Thoracic aorta (tissue), 2 donors: ENCODE results near the gene MC3R. TPM values are rescaled to one million over a fixed set of nuclear protein-coding genes. Genes with fewer than 3 reads are reported as not detected.
"Not testable (repeated sequence)": the region's sequence is repeated elsewhere in the genome, so short reads cannot be mapped to it uniquely, and the experiment has no call there.

Experiments
- ATAC-seq: fragments of 150-250 bp; one replicate; pipeline ENCODE4 v1.8.0; 2017; ENCODE audit warnings: low read depth; ENCODE audit not compliant: insufficient number of reproducible peaks, low FRiP score
- DNase-seq: peaks from one replicate; pipeline ENCODE4 v3.0.0-alpha.2; 2020; ENCODE audit warnings: low spot score
- H3K27ac ChIP-seq, 2 donors: fragments of 200-600 bp; sonication (generic); 1 replicate in 1 of 2; 2 replicates in 1 of 2; pipeline ENCODE4 v1.5.1; 2016; ENCODE audit warnings: mild to moderate bottlenecking in 2 of 2, moderate library complexity in 2 of 2
- H3K27me3 ChIP-seq: fragments of 200-600 bp; sonication (generic); replicated peaks from 2 replicates; pipeline ENCODE4 v1.6.0; 2016; ENCODE audit warnings: mild to moderate bottlenecking; ENCODE audit not compliant: insufficient read depth
- H3K36me3 ChIP-seq: fragments of 200-600 bp; sonication (generic); one replicate; pipeline ENCODE4 v1.5.1; 2016
- H3K4me1 ChIP-seq, 2 donors: fragments of 200-600 bp; sonication (generic); 1 replicate in 1 of 2; 2 replicates in 1 of 2; pipeline versions ENCODE4 v1.5.1 to v1.6.0; 2016; ENCODE audit warnings: low read depth in 2 of 2, mild to moderate bottlenecking in 1 of 2; ENCODE audit not compliant: control insufficient read depth in 1 of 2
- H3K4me3 ChIP-seq: fragments of 200-600 bp; sonication (generic); 2 replicates; pipeline ENCODE4 v1.5.1; 2016; ENCODE audit warnings: mild to moderate bottlenecking
- H3K9me3 ChIP-seq: fragments of 200-600 bp; sonication (generic); 2 replicates; pipeline ENCODE4 v1.5.1; 2016
- total RNA-seq, 2 donors: library from RNA; depleted of rRNA; stranded (reverse); fragments of >200 nt; gene quantifications; one replicate each; pipeline versions ENCODE4 v1.1.0 to v1.2.3, GENCODE V29; 2016
- TF ChIP-seq, protein P1 (sequence below): fragments of 200-600 bp; sonication (generic); IDR thresholded peaks from one replicate; pipeline ENCODE4 v1.5.1; 2019; ENCODE audit warnings: antibody characterized with exemption

MC3R gene
- total RNA-seq, 2 donors from 2014 or later = not detected

DNA sequence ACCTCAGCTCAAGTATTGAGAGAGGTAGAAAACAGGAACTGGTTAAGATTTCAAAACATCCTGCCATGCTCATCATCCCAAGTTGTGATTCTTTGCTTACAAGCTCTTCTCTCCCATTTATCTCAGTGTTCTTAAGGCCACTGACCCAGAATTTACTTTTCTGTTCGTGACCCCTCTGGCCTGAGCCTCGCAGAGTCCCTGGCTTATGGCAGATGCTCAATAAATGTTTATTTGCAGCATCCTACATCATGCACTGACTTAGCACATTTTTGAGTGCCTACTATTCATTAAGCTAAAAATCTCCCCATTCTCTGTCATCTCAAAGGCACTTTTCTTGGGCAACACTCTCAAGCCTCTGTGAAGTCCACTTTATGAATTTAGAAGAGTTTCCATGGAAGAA is 33.4 kb upstream of the MC3R start:
- no peaks in the 10 kb centered on the region for H3K36me3 ChIP-seq
- ATAC-seq = no peak
- no peak for DNase-seq
- TF ChIP-seq, protein P1, sequence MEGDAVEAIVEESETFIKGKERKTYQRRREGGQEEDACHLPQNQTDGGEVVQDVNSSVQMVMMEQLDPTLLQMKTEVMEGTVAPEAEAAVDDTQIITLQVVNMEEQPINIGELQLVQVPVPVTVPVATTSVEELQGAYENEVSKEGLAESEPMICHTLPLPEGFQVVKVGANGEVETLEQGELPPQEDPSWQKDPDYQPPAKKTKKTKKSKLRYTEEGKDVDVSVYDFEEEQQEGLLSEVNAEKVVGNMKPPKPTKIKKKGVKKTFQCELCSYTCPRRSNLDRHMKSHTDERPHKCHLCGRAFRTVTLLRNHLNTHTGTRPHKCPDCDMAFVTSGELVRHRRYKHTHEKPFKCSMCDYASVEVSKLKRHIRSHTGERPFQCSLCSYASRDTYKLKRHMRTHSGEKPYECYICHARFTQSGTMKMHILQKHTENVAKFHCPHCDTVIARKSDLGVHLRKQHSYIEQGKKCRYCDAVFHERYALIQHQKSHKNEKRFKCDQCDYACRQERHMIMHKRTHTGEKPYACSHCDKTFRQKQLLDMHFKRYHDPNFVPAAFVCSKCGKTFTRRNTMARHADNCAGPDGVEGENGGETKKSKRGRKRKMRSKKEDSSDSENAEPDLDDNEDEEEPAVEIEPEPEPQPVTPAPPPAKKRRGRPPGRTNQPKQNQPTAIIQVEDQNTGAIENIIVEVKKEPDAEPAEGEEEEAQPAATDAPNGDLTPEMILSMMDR = no peak
- H3K27ac ChIP-seq = no peak overlapping the region
- no peak overlapping the region for H3K4me3 ChIP-seq
- no peaks in the 10 kb centered on the region for H3K4me1 ChIP-seq
- H3K9me3 ChIP-seq = no peaks in the 10 kb centered on the region
- H3K27me3 ChIP-seq = no peaks in the 10 kb centered on the region

DNA sequence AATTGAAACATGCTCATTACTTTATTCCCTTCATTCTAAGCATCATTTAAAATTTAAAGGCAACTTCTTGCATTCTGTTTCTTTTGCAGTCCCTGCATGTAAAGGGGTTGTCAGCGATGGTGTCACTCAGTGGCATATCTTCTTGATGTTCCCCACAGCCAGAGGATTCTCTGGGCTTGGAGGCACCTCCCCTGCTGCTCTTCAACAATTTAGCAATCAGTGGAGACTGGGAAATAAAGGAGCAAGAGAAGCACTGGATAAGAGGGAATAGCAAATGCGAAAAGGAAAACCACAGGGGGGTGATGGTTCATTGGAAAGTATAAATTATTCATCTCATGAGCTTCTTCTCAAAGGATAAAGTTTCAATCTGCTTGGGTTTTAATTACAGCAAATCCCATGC is 30.7 kb upstream of the MC3R start:
- Histone ChIP-seq H3K4me1 (no peaks in the 10 kb centered on the region), H3K9me3 (no peaks in the 10 kb centered on the region), H3K4me3 (no peak overlapping the region), H3K27me3 (no peaks in the 10 kb centered on the region), H3K27ac (no peak overlapping the region), H3K36me3 (no peaks in the 10 kb centered on the region)
- ATAC-seq = no peak
- no peak for DNase-seq
- TF ChIP-seq, protein P1 = no peak

DNA sequence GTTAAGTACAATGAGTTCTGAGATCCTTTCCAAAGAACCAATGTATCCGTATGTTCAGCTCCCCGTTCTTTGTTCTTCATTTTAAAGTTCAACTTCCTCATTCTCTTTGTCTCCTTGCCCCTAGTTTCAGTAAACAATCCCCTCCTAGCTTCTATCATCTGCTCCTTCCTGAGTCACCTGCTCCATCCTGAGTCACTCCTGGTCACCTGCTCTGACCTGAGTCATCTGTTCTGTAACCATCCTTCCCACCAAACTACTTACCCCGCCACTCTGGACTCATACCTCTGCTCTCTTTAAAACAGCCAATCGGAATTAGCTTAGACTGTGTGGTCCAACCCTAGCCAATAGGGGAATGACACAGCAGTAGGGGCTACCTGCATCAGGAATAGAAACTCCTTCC is 27.3 kb upstream of the MC3R start:
- H3K27ac ChIP-seq, DNase-seq, H3K27me3 ChIP-seq, H3K9me3 ChIP-seq, H3K4me1 ChIP-seq, H3K4me3 ChIP-seq, H3K36me3 ChIP-seq, ATAC-seq: not testable (repeated sequence)

DNA sequence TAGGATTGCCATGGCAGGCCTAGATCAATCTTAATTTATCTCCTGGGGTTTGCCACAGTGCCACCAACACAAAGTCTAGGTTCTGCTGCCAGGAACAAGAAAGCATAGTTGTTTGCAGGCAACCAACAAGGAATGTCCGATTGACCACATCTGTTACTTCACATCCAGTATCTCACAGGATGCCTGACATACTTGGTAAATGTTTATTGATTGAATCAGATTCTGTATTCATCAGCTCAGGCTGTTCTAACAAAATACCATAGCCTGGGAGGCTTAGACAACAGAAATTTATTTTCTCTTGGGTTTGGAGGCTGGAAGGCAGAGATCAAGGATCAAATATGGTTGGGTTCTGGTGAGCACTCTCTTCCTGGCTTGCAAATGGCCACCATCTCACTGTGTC is 26.3 kb upstream of the MC3R start:
- H3K4me1 ChIP-seq = no peaks in the 10 kb centered on the region
- DNase-seq (no peak), ATAC-seq (no peak)
- TF ChIP-seq, protein P1 = no peak
- no peaks in the 10 kb centered on the region for H3K27me3 ChIP-seq
- H3K4me3 ChIP-seq = no peak overlapping the region
- no peaks in the 10 kb centered on the region for H3K36me3 ChIP-seq
- no peaks in the 10 kb centered on the region for H3K9me3 ChIP-seq
- H3K27ac ChIP-seq = no peak overlapping the region

DNA sequence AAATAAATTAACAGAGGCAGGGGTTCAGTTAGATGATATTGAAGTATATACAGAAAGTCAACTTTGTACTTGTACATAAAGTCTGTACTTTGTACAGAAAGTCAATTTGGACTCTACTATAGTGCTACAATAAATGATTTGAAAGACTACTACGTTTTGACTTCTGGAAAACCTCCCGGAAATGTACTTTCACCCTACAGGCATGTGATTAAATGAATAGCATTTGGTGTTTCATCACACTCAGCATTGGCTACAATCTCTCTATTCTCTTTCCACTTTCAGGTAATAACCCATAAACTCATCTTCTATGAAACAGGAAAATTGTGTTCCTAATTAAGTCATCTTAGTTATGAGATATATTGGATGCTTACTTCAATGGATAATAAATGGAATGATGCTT is 25.6 kb upstream of the MC3R start:
- no peak for DNase-seq
- Histone ChIP-seq H3K9me3 (no peaks in the 10 kb centered on the region), H3K4me1 (no peaks in the 10 kb centered on the region)

DNA sequence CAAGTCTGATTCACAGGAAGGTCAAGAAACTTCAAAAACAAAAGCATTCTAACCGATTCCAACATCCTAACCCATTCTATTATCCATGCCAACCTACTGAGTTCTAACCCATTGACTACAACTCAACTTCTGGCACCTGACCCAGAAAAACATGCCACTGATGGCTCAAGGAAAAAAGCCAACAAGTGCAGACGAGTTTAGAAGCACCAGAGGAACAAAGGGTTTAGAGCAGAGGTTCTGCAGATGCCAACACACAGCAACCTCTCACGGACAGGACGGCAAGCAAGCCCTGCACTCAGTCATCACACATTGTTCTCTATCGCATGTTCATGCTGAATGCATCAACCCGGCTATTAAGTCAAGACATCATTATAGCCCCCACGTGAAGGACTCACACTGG is 25.2 kb upstream of the MC3R start:
- ATAC-seq (no peak), DNase-seq (no peak)
- TF ChIP-seq, protein P1 = no peak
- Histone ChIP-seq H3K4me3 (no peak overlapping the region), H3K27me3 (no peaks in the 10 kb centered on the region), H3K36me3 (no peaks in the 10 kb centered on the region), H3K27ac (no peak overlapping the region), H3K9me3 (no peaks in the 10 kb centered on the region), H3K4me1 (no peaks in the 10 kb centered on the region)

More for the DNA sequence above, 25.6 kb upstream of the MC3R start:
- Histone ChIP-seq H3K4me3 (no peak overlapping the region), H3K27ac (no peak overlapping the region), H3K36me3 (no peaks in the 10 kb centered on the region), H3K27me3 (no peaks in the 10 kb centered on the region)
- no peak for ATAC-seq
- TF ChIP-seq, protein P1 = no peak
